Embryonic facial prominence (tissue), 1 donor: ENCODE measurements around the gene PRRX2.
"Not testable (repeated sequence)": the region's sequence is repeated elsewhere in the genome, so short reads cannot be mapped to it uniquely, and the experiment has no call there.

Experiments
- DNase-seq: peaks from one replicate; pipeline ENCODE4 v3.0.0-alpha.2; 2016; ENCODE audit errors: extremely low spot score

PRRX2 gene

GRCh38 chr9:129636343-129636742, 29.1 kb upstream of the PRRX2 start:
- DNase-seq = not testable (repeated sequence)

GRCh38 chr9:129637102-129637501, 28.3 kb upstream of the PRRX2 start:
- no peak for DNase-seq

GRCh38 chr9:129637673-129638439, 27.6 kb upstream of the PRRX2 start:
- no peak for DNase-seq

- no peak for DNase-seq
These were observed 26.3 kb upstream of the PRRX2 start for GRCh38 chr9:129639034-129639630.

GRCh38 chr9:129639756-129640085, 25.7 kb upstream of the PRRX2 start:
- no peak for DNase-seq

GRCh38 chr9:129640086-129640870, 25.2 kb upstream of the PRRX2 start:
- DNase-seq = no peak

- DNase-seq = no peak
These were observed 24.3 kb upstream of the PRRX2 start for GRCh38 chr9:129640871-129641749.

- peak; percentile 79 for DNase-seq
These were observed 23.5 kb upstream of the PRRX2 start, which contains the start of gene ASB6 for GRCh38 chr9:129641750-129642585. Gene ASB6 (minus strand): TSS chr9:129642151. CDS start chr9:129641999, 152 bp downstream.

GRCh38 chr9:129643706-129644105, 21.7 kb upstream of the PRRX2 start:
- DNase-seq = no peak

GRCh38 chr9:129644365-129644764, 21.1 kb upstream of the PRRX2 start:
- no peak for DNase-seq

GRCh38 chr9:129644902-129645301, 20.5 kb upstream of the PRRX2 start:
- DNase-seq = no peak

GRCh38 chr9:129646252-129646651, 19.2 kb upstream of the PRRX2 start:
- DNase-seq = no peak

GRCh38 chr9:129646654-129647053, 18.8 kb upstream of the PRRX2 start:
- DNase-seq = no peak

GRCh38 chr9:129647635-129648034, 17.8 kb upstream of the PRRX2 start:
- DNase-seq = no peak

- DNase-seq = no peak
These were observed 17.2 kb upstream of the PRRX2 start for GRCh38 chr9:129648092-129648763.

GRCh38 chr9:129648764-129649115, 16.7 kb upstream of the PRRX2 start:
- DNase-seq = no peak

GRCh38 chr9:129649726-129650679, 15.4 kb upstream of the PRRX2 start:
- DNase-seq = peak; percentile 86

GRCh38 chr9:129650680-129651235, 14.7 kb upstream of the PRRX2 start:
- no peak for DNase-seq
